Brain microvascular endothelial cell (primary cell): ENCODE data around the gene ACAA2.
A peak's percentile ranks its signal among the peaks of the same experiment; 100 is the strongest.

Source experiments
- DNase-seq: peaks from one replicate; pipeline ENCODE4 v3.0.0-alpha.2; 2020
- H3K27ac ChIP-seq: fragments of 250-450 bp; sonication (Bioruptor Pico); 2 replicates; pipeline ENCODE4 v1.5.1; 2020; ENCODE audit warnings: mild to moderate bottlenecking, moderate library complexity
- H3K27me3 ChIP-seq: fragments of 250-450 bp; sonication (Bioruptor Pico); replicated peaks from 2 replicates; pipeline ENCODE4 v1.5.1; 2020; ENCODE audit warnings: mild to moderate bottlenecking
- H3K36me3 ChIP-seq: fragments of 250-450 bp; sonication (Bioruptor Pico); replicated peaks from 2 replicates; pipeline ENCODE4 v1.5.1; 2020; ENCODE audit warnings: mild to moderate bottlenecking
- H3K4me3 ChIP-seq: 2 replicates; pipeline ENCODE4 v1.5.1; 2011; ENCODE audit warnings: low read depth, mild to moderate bottlenecking, control low read depth, low read length, moderate library complexity
- in situ Hi-C: cut with HindIII; loops from 2 replicates; pipeline ENCODE4 v1.10.0; 2017; ENCODE audit warnings: low sequenced_read_pairs, low pct_ligation_motif_present
- TF ChIP-seq, protein P1 (sequence below): IDR thresholded peaks from 2 replicates; pipeline ENCODE4 v1.5.1; 2011; ENCODE audit warnings: low read depth, mild to moderate bottlenecking, moderate library complexity, low read length, control low read depth, inconsistent platforms; ENCODE audit errors: missing control alignments

The ACAA2 gene, protein sequence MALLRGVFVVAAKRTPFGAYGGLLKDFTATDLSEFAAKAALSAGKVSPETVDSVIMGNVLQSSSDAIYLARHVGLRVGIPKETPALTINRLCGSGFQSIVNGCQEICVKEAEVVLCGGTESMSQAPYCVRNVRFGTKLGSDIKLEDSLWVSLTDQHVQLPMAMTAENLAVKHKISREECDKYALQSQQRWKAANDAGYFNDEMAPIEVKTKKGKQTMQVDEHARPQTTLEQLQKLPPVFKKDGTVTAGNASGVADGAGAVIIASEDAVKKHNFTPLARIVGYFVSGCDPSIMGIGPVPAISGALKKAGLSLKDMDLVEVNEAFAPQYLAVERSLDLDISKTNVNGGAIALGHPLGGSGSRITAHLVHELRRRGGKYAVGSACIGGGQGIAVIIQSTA

DNA sequence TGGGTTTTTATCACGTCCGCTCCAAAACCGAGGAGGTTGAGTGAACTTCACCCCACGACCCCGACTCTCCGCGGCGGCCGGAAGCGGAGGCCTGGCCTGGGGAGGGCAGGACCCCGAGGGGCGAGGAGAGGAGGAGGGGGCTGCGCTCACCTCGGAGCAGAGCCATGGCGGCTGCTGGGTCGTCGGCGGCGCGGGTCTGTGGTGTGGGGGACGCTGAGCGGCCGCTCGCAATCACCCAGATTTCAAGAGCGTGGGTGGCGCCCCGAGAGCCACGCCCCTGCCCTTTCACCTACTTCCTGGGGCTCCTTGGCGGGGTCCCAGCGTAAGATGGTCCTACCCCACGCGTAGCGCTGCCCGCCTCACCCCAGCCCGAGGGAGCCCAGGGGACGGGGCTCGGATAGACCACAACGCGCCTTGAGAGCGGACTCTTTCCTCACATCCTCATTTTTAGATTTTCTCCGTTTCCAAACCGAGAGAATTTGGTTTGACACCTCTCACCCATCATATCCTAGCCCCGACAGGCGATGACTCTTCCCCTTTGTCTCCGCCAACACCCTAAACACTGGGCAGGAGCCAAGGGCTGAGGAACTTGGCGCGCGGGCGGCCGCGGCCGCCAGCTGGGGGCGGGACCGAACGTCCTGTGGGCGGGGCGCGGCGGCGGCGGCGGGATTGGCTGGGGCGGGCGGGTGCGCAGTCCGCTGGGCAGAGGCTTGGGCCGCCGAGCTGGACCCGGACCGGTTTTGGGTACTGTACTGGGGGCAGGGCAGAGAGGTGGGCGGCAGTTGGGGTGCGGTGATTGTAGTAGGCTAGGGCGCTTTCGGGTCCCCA is at the start of gene ACAA2:
Gene ACAA2, minus strand, starts transcription at position 215 of the 828 bp plus-strand sequence. Its CDS starts 49 bp downstream, at position 166.
- Histone ChIP-seq H3K4me3 (peak within 1 kb of the TSS; percentile 85), H3K27ac (peak within 1 kb of the TSS; percentile 66), H3K36me3 (no peaks in the 10 kb centered on the region), H3K27me3 (no peaks in the 10 kb centered on the region)
- DNase-seq, result peak; percentile 66
- in situ Hi-C loops, result no loop called here
- TF ChIP-seq, protein P1, sequence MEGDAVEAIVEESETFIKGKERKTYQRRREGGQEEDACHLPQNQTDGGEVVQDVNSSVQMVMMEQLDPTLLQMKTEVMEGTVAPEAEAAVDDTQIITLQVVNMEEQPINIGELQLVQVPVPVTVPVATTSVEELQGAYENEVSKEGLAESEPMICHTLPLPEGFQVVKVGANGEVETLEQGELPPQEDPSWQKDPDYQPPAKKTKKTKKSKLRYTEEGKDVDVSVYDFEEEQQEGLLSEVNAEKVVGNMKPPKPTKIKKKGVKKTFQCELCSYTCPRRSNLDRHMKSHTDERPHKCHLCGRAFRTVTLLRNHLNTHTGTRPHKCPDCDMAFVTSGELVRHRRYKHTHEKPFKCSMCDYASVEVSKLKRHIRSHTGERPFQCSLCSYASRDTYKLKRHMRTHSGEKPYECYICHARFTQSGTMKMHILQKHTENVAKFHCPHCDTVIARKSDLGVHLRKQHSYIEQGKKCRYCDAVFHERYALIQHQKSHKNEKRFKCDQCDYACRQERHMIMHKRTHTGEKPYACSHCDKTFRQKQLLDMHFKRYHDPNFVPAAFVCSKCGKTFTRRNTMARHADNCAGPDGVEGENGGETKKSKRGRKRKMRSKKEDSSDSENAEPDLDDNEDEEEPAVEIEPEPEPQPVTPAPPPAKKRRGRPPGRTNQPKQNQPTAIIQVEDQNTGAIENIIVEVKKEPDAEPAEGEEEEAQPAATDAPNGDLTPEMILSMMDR, result no peak

DNA sequence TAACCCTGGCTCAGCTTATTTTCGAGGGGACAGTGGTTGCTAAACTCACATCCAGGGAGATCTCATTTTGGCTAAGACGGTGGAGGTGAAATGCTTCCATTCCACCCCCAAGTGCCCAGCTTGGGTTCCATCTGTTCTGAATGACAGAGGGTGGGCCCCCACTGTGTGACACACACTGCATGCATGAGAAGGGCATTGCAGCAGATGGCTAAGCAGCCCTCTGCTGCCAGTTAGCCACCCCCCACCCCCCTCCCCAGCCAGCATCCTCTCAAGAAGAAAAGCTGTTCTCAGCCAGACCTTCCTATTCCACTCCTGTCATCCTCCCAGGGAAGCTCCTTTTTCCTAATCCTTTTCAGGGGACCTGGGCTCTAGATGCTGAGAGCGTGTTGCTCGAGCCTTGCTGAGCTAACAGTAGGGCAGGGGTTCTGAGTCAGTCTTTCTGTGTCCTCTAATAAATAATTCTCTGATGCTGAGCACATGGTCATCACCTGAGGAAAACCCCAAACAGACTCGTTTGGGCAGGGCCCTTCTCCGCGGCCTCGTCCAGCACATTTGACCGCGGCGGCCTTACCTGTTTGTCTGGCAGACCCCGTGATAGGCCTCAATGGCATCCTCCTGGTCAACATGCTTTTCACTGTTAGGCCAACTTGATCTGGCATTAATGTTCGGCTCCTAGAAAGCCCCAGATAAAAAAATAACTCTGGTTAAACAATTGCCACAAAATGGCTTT is 49.5 kb upstream of the ACAA2 start:
- in situ Hi-C loops, result no loop called here
- no peak for DNase-seq
- no peaks in the 10 kb centered on the region for H3K27me3 ChIP-seq
- H3K36me3 ChIP-seq, result no peaks in the 10 kb centered on the region
- no peak overlapping the region for H3K4me3 ChIP-seq
- TF ChIP-seq, protein P1, result no peak
- H3K27ac ChIP-seq, result no peak overlapping the region

DNA sequence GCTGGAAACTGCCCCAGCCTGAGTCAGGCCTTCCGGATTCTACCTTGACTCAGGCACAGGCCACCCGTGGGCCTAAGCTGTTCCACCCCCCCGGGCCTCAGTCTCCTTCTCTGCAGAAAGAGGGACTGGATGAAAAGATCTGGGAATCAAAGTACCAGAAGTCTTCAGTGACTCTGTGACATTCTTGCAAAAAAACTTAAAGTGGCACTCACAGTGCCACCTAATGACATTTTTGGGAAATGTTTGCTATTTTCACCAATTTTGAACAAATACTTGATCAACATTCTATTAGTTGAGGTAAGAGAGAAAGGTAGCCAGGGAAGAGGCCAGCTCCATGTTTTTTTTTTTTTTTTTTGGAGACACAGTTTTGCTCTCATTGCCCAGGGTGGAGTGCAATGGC is 48.3 kb upstream of the ACAA2 start:
- in situ Hi-C loops, result no loop called here
- no peaks in the 10 kb centered on the region for H3K36me3 ChIP-seq
- DNase-seq, result no peak
- no peaks in the 10 kb centered on the region for H3K27me3 ChIP-seq
- H3K27ac ChIP-seq, result no peak overlapping the region
- TF ChIP-seq, protein P1, result peak; percentile 35
- no peak overlapping the region for H3K4me3 ChIP-seq

DNA sequence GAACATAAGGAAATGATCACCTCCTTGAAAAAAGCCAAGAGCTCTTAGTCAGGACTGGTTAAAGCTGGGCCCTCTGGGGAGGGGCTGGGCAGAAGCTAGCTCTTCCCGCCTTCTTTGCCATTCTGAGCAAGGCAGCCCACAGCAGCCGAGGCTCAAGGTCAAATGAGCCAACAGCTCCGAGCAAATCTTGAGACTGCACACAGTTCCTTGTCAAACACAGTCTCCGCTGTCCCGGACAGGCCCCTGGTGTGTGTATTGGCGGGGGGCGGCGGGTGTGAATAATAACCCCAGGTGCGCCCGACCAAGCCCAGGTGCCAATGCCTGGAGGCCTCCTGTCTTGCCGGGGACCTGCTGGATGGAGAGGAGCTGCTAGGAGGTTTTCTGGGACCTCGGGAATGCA is 46.4 kb upstream of the ACAA2 start:
- H3K36me3 ChIP-seq, result no peaks in the 10 kb centered on the region
- H3K4me3 ChIP-seq, result no peak overlapping the region
- DNase-seq, result no peak
- TF ChIP-seq, protein P1, result no peak
- H3K27ac ChIP-seq, result no peak overlapping the region
- in situ Hi-C loops, result no loop called here
- H3K27me3 ChIP-seq, result no peaks in the 10 kb centered on the region

DNA sequence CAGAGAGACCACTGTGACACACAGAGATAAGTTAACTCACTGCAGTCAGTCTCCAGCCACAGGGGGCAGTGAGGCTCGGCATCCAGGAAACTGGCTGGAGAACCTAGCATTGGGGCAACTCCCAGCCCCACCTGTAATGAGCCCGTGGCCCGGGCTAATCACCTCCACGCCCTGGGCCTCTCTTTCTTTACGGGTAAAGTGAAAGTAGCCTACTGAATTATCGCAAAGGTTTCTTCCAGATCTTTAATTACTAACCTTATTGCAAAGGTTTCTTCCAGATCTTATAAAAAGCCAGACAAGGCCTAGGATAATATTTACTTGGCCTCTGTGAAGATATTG is 45.7 kb upstream of the ACAA2 start:
- in situ Hi-C loops, result no loop called here
- DNase-seq, result no peak
- Histone ChIP-seq H3K36me3 (no peaks in the 10 kb centered on the region), H3K27me3 (no peaks in the 10 kb centered on the region), H3K27ac (no peak overlapping the region), H3K4me3 (no peak overlapping the region)
- TF ChIP-seq, protein P1, result no peak
